A549 treated with AZD2906 at 1 μM for 4 hours (cell line): ENCODE data around the gene GOLGA8H. TPM values are rescaled to one million over a fixed set of nuclear protein-coding genes. Genes with fewer than 3 reads are reported as not detected.

Source experiments
- total RNA-seq: library from RNA; stranded (reverse); fragments of 200-300 nt; extraction: Qiagen RNA extraction; gene quantifications from 5 replicates; pipeline ENCODE4 v1.2.3, GENCODE V29; 2022

The GOLGA8H gene, protein sequence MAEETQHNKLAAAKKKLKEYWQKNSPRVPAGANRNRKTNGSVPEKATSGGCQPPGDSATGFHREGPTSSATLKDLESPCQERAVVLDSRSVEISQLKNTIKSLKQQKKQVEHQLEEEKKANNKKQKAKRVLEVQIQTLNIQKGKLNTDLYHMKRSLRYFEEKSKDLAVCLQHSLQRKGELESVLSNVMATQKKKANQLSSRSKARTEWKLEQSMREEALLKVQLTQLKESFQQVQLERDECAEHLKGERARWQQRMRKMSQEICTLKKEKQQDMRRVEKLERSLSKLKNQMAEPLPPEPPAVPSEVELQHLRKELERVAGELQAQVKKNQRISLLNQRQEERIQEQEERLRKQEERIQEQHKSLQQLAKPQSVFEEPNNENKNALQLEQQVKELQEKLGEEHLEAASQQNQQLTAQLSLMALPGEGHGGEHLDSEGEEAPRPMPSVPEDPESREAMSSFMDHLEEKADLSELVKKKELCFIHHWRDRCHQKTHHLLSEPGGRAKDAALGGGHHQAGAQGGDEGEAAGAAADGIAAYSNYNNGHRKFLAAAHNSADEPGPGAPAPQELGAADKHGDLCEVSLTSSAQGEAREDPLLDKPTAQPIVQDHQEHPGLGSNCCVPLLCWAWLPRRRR
- 1.9 to 3.4 TPM (median 2.5 TPM) in 5 replicates for total RNA-seq

GRCh38 chr15:30603796-30604195 is at the start of gene GOLGA8H:
Gene GOLGA8H (plus strand): TSS chr15:30604028. CDS start chr15:30604126, 98 bp downstream.

DNA sequence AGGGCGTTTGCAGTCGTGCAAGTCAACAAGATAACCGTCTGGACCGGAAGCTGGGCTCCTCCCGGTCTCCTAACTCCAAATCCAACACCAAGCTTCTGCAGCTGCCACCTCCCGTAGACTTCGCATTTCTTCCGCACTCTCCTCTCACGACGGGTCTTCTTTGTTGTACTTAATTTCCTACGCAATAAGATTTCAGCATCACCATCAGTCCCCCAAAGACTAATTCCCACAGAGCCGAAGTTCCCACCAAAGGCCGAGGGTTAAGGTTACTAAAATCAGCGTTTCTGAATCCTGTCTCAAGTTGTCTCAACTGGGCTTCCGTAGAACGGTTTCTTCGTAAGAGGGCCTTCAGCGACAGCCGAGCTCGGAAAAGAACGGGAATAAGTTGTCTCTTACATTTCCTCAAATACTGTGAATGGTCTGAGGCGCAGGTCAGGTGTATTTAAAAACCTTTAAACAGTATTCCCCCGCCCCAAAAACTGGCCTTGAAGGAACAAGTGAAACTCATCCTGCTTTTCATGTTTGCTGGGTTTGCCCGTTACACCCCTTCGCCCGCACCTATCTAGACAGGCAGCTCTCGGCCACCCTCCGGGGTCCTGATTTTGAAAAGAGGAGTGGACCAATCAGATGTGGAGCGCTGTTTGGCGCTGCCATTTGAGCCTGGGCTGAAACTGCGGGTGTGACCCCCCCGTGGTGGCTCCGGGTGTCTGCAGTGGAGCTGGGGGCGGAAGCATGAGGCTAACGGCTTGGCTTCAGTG is 21.8 kb downstream of the GOLGA8H start, which contains the start of gene ARHGAP11B:
Gene ARHGAP11B (plus strand): TSS at position 693 of the 758 bp plus-strand sequence.

Other genes starting within 250 kb of the GOLGA8H start
- gene CHRFAM7A, start 210.5 kb upstream of the GOLGA8H start, total RNA-seq, result 4.4 to 7.5 TPM (median 6.5 TPM) in 5 replicates
- 0.14 to 0.34 TPM (median 0.21 TPM) in 5 replicates for gene GOLGA8R, start 189.8 kb upstream of the GOLGA8H start, total RNA-seq
- 0.10 to 0.16 TPM (median 0.11 TPM) in 3 of 5 replicates, not detected in the others for gene GOLGA8Q, start 52.0 kb upstream of the GOLGA8H start, total RNA-seq